ENCODE results near the gene LGALS7.

- TF ChIP-seq CTCF (IDR thresholded peaks at IDR 0.05; ENCODE audit: low read depth, low read length) (no peak), EZH2phosphoT487 (IDR thresholded peaks at IDR 0.05; ENCODE audit: low read depth) (no peak)
Observed at GRCh38 chr19:38759590-38760003, 13.7 kb downstream of the LGALS7 start.

All from OCI-LY3 (cell line).